SK-N-SH (cell line): ENCODE results near the gene SMCO2. TPM values are rescaled to one million over a fixed set of nuclear protein-coding genes. Genes with fewer than 3 reads are reported as not detected.

Source experiments
- CTCF ChIA-PET: fragments of 300-600, 350-600 bp; formaldehyde crosslinking; extraction: SDS; loops from one replicate; lab custom pipeline; 2021; lab: Yijun Ruan, JAX
- POLR2A ChIA-PET: fragments of 350-600 bp; sonication (Branson Sonifier 250); formaldehyde crosslinking; extraction: SDS; loops from one replicate; lab custom pipeline; 2020; ENCODE audit warnings: antibody characterized with exemption, inconsistent platforms; lab: Yijun Ruan, JAX
- DNase-seq: peaks from one replicate; pipeline ENCODE4 v3.0.0; 2012
- H2AFZ ChIP-seq: fragments of 200-600 bp; sonication (generic); 2 replicates; pipeline ENCODE4 v1.8.1; 2016; ENCODE audit warnings: antibody characterized with exemption, mild to moderate bottlenecking, low read depth
- H3F3A ChIP-seq: fragments of 200-600 bp; sonication (generic); replicated peaks from 2 replicates; pipeline ENCODE3; 2016; ENCODE audit warnings: antibody characterized with exemption, mild to moderate bottlenecking; ENCODE audit not compliant: insufficient read depth
- H3K27ac ChIP-seq, 2 experiments: fragments of 200-500 bp in 1 of 2; fragments of 200-600 bp in 1 of 2; sonication (Bioruptor generic) in 1 of 2; sonication (generic), shearing (Covaris generic) in 1 of 2; 2 replicates each; pipeline versions ENCODE4 v1.5.1 to v1.6.1; 2014 to 2016; ENCODE audit warnings: low read depth in 2 of 2, inconsistent platforms in 1 of 2, low read length in 1 of 2, mild to moderate bottlenecking in 1 of 2, mixed read lengths in 1 of 2
- H3K27me3 ChIP-seq: fragments of 200-600 bp; sonication (generic), shearing (Covaris generic); 2 replicates; pipeline ENCODE4 v1.6.1; 2016; ENCODE audit warnings: mixed run types; ENCODE audit not compliant: insufficient read depth
- H3K36me3 ChIP-seq, 2 experiments: fragments of 200-500 bp in 1 of 2; fragments of 200-600 bp in 1 of 2; sonication (Bioruptor generic) in 1 of 2; sonication (generic) in 1 of 2; replicated peaks in 1 of 2; 2 replicates each; pipeline versions ENCODE3 to v1.5.1; 2014 to 2016; ENCODE audit warnings: low read length in 1 of 2, mild to moderate bottlenecking in 1 of 2; ENCODE audit not compliant: insufficient read depth in 2 of 2, control insufficient read depth in 1 of 2
- H3K4me1 ChIP-seq, 2 experiments: fragments of 200-500 bp in 1 of 2; fragments of 200-600 bp in 1 of 2; sonication (Bioruptor generic) in 1 of 2; sonication (generic), shearing (Covaris generic) in 1 of 2; 2 replicates each; pipeline versions ENCODE4 v1.5.1 to v1.6.1; 2014 to 2016; ENCODE audit warnings: low read depth in 1 of 2, low read length in 1 of 2, mixed run types in 1 of 2; ENCODE audit not compliant: insufficient read depth in 2 of 2, control insufficient read depth in 1 of 2
- H3K4me2 ChIP-seq: fragments of 200-600 bp; sonication (generic), shearing (Covaris generic); 2 replicates; pipeline ENCODE4 v1.6.1; 2017; ENCODE audit warnings: mixed run types
- H3K4me3 ChIP-seq, 2 experiments: fragments of 200-500 bp in 1 of 2; fragments of 200-600 bp in 1 of 2; sonication (Bioruptor generic) in 1 of 2; sonication (generic), shearing (Covaris generic) in 1 of 2; 2 replicates each; pipeline versions ENCODE4 v1.5.1 to v1.8.1; 2014 to 2016; ENCODE audit warnings: low read depth in 2 of 2, inconsistent platforms in 1 of 2, low read length in 1 of 2, mild to moderate bottlenecking in 1 of 2, mixed read lengths in 1 of 2, moderate library complexity in 1 of 2
- H3K79me2 ChIP-seq: fragments of 200-600 bp; sonication (generic); 2 replicates; pipeline ENCODE4 v1.8.1; 2017; ENCODE audit warnings: mild to moderate bottlenecking; ENCODE audit not compliant: insufficient read depth
- H3K9ac ChIP-seq: fragments of 200-600 bp; sonication (generic); 2 replicates; pipeline ENCODE4 v1.6.1; 2017; ENCODE audit warnings: mixed run types
- H3K9me2 ChIP-seq: fragments of 200-600 bp; sonication (generic); 2 replicates; pipeline ENCODE4 v1.6.1; 2017; ENCODE audit warnings: mixed run types
- H3K9me3 ChIP-seq: fragments of 200-600 bp; sonication (generic); 2 replicates; pipeline ENCODE4 v1.6.1; 2017; ENCODE audit warnings: mixed run types, mild to moderate bottlenecking, moderate library complexity
- H4K20me1 ChIP-seq: fragments of 200-600 bp; sonication (generic); 2 replicates; pipeline ENCODE4 v1.6.1; 2017; ENCODE audit warnings: mild to moderate bottlenecking, mixed run types; ENCODE audit not compliant: insufficient read depth
- CHD2 ChIP-seq: fragments of 150-350 bp; IDR thresholded peaks from 2 replicates; pipeline ENCODE4 v1.6.1; 2018; ENCODE audit warnings: low read length; ENCODE audit not compliant: partially characterized antibody
- ELF1 ChIP-seq: IDR thresholded peaks from 2 replicates; pipeline ENCODE4 v1.4.0; 2012
- EP300 ChIP-seq, 2 experiments: IDR thresholded peaks; 2 replicates each; pipeline versions ENCODE4 v1.4.0 to v1.6.1; 2012; ENCODE audit warnings: borderline replicate concordance in 1 of 2, low read depth in 1 of 2, low read length in 1 of 2
- EZH2phosphoT487 ChIP-seq: fragments of 200-600 bp; sonication (generic); IDR thresholded peaks from 2 replicates; pipeline ENCODE4 v1.6.1; 2017; ENCODE audit warnings: low read depth, mixed run types, mild to moderate bottlenecking, antibody characterized with exemption, moderate library complexity, borderline replicate concordance
- FOXJ3 ChIP-seq: sonication (generic); formaldehyde crosslinking; IDR thresholded peaks from 2 replicates; pipeline ENCODE4 v1.5.1; 2020; ENCODE audit warnings: mild to moderate bottlenecking, missing genetic modification reagents
- FOXM1 ChIP-seq: IDR thresholded peaks from 2 replicates; pipeline ENCODE4 v1.4.0; 2012; ENCODE audit warnings: low read depth, mild to moderate bottlenecking
- GATA2 ChIP-seq: sonication (generic); formaldehyde crosslinking; IDR thresholded peaks from 2 replicates; pipeline ENCODE4 v1.5.0; 2020; ENCODE audit warnings: mild to moderate bottlenecking, missing genetic modification reagents
- IRF3 ChIP-seq: fragments of 150-350 bp; IDR thresholded peaks from 2 replicates; pipeline ENCODE4 v1.6.1; 2016; ENCODE audit warnings: mild to moderate bottlenecking, low read depth, low read length
- MEF2A ChIP-seq: IDR thresholded peaks from 2 replicates; pipeline ENCODE4 v1.4.0; 2012; ENCODE audit warnings: low read depth, borderline replicate concordance
- MXI1 ChIP-seq: IDR thresholded peaks from 2 replicates; pipeline ENCODE4 v1.6.1; 2012; ENCODE audit warnings: mild to moderate bottlenecking, low read depth, low read length, improper control_type of control experiment
- POLR2AphosphoS5 ChIP-seq: IDR thresholded peaks from 2 replicates; pipeline ENCODE4 v1.6.1; 2012; ENCODE audit warnings: low read depth, low read length
- RCOR1 ChIP-seq: fragments of 150-350 bp; IDR thresholded peaks from 2 replicates; pipeline ENCODE4 v1.6.1; 2017; ENCODE audit warnings: antibody characterized with exemption, low read length
- TAF1 ChIP-seq: IDR thresholded peaks from 2 replicates; pipeline ENCODE4 v1.6.1; 2012; ENCODE audit warnings: low read depth, mild to moderate bottlenecking, low read length, moderate library complexity, borderline replicate concordance
- TCF12 ChIP-seq: IDR thresholded peaks from 2 replicates; pipeline ENCODE4 v1.4.0; 2012
- TEAD4 ChIP-seq: IDR thresholded peaks from 2 replicates; pipeline ENCODE4 v1.4.0; 2012; ENCODE audit warnings: mild to moderate bottlenecking, borderline replicate concordance; ENCODE audit not compliant: insufficient read depth
- WGBS: methylation state at CpG from one replicate; pipeline ENCODE4 v1.1.6; 2017; ENCODE audit warnings: low lambda C conversion rate; 5-methylcytosine and 5-hydroxymethylcytosine counted together
- polyA plus RNA-seq, 3 experiments: library from polyadenylated mRNA; depleted of rRNA; stranded (reverse); fragments of >200 nt; gene quantifications; 2 replicates each; pipeline ENCODE4 v1.2.3, GENCODE V29; 2012
- TF ChIP-seq, protein P1 (sequence below): IDR thresholded peaks from 2 replicates; pipeline ENCODE4; 2012
- TF ChIP-seq, protein P2 (sequence below): IDR thresholded peaks from 2 replicates; pipeline ENCODE4 v1.4.0; 2012; ENCODE audit warnings: low read depth

SMCO2 gene
- polyA plus RNA-seq, 1 of the 3 experiments (the other 2 are of a cell fraction) = 0.21 TPM

DNA sequence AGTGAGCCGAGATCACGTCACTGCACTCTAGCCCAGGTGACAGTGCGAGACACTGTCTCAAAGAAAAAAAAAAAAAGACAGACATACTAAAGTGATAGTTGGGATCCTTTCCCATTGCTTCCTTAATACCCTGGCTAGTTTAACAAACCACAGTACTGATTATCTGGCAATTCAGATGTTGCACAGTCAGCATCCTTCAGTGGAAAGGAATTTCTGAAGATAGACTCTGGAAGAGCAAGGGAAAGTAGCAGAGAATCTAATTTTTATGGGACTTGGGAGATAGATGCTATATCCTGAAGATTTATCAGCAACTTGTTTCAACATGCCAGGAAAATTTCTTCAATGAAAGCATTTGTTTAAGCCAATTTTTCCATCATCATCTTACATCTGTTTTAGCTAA lies 71.0 kb downstream of the SMCO2 start:
- Histone ChIP-seq H4K20me1 (no peaks in the 10 kb centered on the region), H3K9ac (no peak overlapping the region), H2AFZ (no peak overlapping the region), H3K4me1 (peaks cover 11 to 39% of the 10 kb centered on the region in 2 experiments; a peak in 3 of 4 replicates), H3K9me3 (no peaks in the 10 kb centered on the region), H3K4me2 (no peak overlapping the region), H3F3A (peaks cover 3% of the 10 kb centered on the region), H3K79me2 (no peaks in the 10 kb centered on the region), H3K9me2 (no peaks in the 10 kb centered on the region), H3K27ac (peak overlapping the region in 1 of 2 experiments; percentile 71; a peak in 1 of 4 replicates), H3K27me3 (no peaks in the 10 kb centered on the region)
- ChIA-PET POLR2A (no interaction called here), CTCF (no interaction called here)
- TF ChIP-seq EP300 (IDR thresholded peaks at IDR 0.05; ENCODE audit: borderline replicate concordance in 1 of 2, low read depth in 1 of 2, low read length in 1 of 2) = no peak
- TF ChIP-seq ELF1 = no peak
- TF ChIP-seq RCOR1 = no peak
- TF ChIP-seq, protein P1, sequence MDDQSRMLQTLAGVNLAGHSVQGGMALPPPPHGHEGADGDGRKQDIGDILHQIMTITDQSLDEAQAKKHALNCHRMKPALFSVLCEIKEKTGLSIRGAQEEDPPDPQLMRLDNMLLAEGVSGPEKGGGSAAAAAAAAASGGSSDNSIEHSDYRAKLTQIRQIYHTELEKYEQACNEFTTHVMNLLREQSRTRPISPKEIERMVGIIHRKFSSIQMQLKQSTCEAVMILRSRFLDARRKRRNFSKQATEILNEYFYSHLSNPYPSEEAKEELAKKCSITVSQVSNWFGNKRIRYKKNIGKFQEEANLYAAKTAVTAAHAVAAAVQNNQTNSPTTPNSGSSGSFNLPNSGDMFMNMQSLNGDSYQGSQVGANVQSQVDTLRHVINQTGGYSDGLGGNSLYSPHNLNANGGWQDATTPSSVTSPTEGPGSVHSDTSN = no peak
- TF ChIP-seq FOXM1 = no peak
- no peak for TF ChIP-seq CHD2
- TF ChIP-seq, all 33 proteins: peak for 0
- Histone ChIP-seq H3K4me3 (no peak overlapping the region), H3K36me3 (no peaks in the 10 kb centered on the region)
- no peak for DNase-seq
- WGBS = 93% methylated on average over 3 of the region's 3 CpGs

- Histone ChIP-seq H2AFZ (no peak overlapping the region), H3K79me2 (0 out of 2 replicates have a peak, but pooled peaks cover 3% of the 10 kb centered on the region), H3K36me3 (no peaks in the 10 kb centered on the region), H4K20me1 (no peaks in the 10 kb centered on the region), H3K4me3 (no peak overlapping the region), H3F3A (peaks cover 3% of the 10 kb centered on the region), H3K27me3 (no peaks in the 10 kb centered on the region), H3K27ac (peak overlapping the region in 1 of 2 experiments; percentile 71; a peak in 2 of 4 replicates), H3K4me2 (no peak overlapping the region), H3K9me2 (no peaks in the 10 kb centered on the region), H3K9ac (no peak overlapping the region), H3K9me3 (no peaks in the 10 kb centered on the region), H3K4me1 (peaks cover 14 to 41% of the 10 kb centered on the region in 2 experiments; a peak in 3 of 4 replicates)
- 45% methylated on average over 7 of the region's 7 CpGs for WGBS
- ChIA-PET CTCF (no interaction called here), POLR2A (no interaction called here)
- peak; percentile 83 for TF ChIP-seq GATA2
- TF ChIP-seq IRF3 = no peak
- peak in 1 of 2 experiments; percentile 95; a peak in 2 of 4 replicates for TF ChIP-seq EP300 (IDR thresholded peaks at IDR 0.05; ENCODE audit: borderline replicate concordance in 1 of 2, low read depth in 1 of 2, low read length in 1 of 2)
- TF ChIP-seq TEAD4 = no peak; the same call in 1 of the 2 replicates
- peak; percentile 93 for TF ChIP-seq RCOR1
- TF ChIP-seq, protein P2, sequence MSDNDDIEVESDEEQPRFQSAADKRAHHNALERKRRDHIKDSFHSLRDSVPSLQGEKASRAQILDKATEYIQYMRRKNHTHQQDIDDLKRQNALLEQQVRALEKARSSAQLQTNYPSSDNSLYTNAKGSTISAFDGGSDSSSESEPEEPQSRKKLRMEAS = no peak
- TF ChIP-seq POLR2AphosphoS5 = peak; percentile 80
- TF ChIP-seq TAF1 = no peak
- TF ChIP-seq CHD2 = peak; percentile 76
- peak; percentile 66 for TF ChIP-seq TCF12
- peak; percentile 61; the same call in 1 of the 2 replicates for TF ChIP-seq MXI1
- TF ChIP-seq MEF2A = no peak
- no peak for TF ChIP-seq EZH2phosphoT487
- TF ChIP-seq, protein P1 = peak; percentile 6; the same call in 1 of the 2 replicates
- TF ChIP-seq FOXJ3 (CRISPR knock-in tag) = 0 out of 2 replicates have a peak, but pooled peaks have one; percentile 39
- DNase-seq = peak; percentile 68
Measured at GRCh38 chr12:27517961-27518665, 71.6 kb downstream of the SMCO2 start.
